Measurements from ENCODE around the gene TESK1.

- TF ChIP-seq, protein P1, sequence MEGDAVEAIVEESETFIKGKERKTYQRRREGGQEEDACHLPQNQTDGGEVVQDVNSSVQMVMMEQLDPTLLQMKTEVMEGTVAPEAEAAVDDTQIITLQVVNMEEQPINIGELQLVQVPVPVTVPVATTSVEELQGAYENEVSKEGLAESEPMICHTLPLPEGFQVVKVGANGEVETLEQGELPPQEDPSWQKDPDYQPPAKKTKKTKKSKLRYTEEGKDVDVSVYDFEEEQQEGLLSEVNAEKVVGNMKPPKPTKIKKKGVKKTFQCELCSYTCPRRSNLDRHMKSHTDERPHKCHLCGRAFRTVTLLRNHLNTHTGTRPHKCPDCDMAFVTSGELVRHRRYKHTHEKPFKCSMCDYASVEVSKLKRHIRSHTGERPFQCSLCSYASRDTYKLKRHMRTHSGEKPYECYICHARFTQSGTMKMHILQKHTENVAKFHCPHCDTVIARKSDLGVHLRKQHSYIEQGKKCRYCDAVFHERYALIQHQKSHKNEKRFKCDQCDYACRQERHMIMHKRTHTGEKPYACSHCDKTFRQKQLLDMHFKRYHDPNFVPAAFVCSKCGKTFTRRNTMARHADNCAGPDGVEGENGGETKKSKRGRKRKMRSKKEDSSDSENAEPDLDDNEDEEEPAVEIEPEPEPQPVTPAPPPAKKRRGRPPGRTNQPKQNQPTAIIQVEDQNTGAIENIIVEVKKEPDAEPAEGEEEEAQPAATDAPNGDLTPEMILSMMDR (IDR thresholded peaks at IDR 0.05; ENCODE audit: insufficient read depth, low read depth, low read length): no peak
- no peak for TF ChIP-seq EZH2 (IDR thresholded peaks at IDR 0.05; ENCODE audit: insufficient read depth, low read length)
Observed at GRCh38 chr9:35574578-35575122, 30.4 kb upstream of the TESK1 start.
